K562 (cell line): Measurements from ENCODE around the gene BTF3L4. TPM values are rescaled to one million over a fixed set of nuclear protein-coding genes. Genes with fewer than 3 reads are reported as not detected.

Experiments
- ATAC-seq: fragments of 200-7000 bp; cut with Tn5 transposase; 3 replicates; pipeline ENCODE4 v1.9.1; 2020; ENCODE audit warnings: moderate library complexity
- BruUV-seq: library from RNA; stranded (reverse); fragments of 400-500 nt; replicated peaks from 2 replicates; lab custom pipeline; 2021; lab: Mats Ljungman, UMichigan
- CTCF ChIA-PET: fragments of 300-600 bp; formaldehyde crosslinking; extraction: SDS; loops from one replicate; lab custom pipeline; 2021; ENCODE audit warnings: low intra/inter-chr PET ratio; lab: Yijun Ruan, JAX
- POLR2A ChIA-PET: fragments of 300-600, 350-650 bp; sonication (Branson Sonifier 250); formaldehyde crosslinking; extraction: SDS; loops from one replicate; lab custom pipeline; 2021; ENCODE audit warnings: antibody characterized with exemption, inconsistent platforms; lab: Yijun Ruan, JAX
- DNase-seq, 4 experiments: peaks; one replicate each; pipeline versions ENCODE4 v3.0.0 to v3.0.0-alpha.2; 2011 to 2018; ENCODE audit warnings: low spot score in 3 of 4, mixed read lengths in 3 of 4; ENCODE audit errors: extremely low read depth in 1 of 4
- FAIRE-seq: peaks from 2 replicates; lab custom pipeline; 2011; peaks lifted over from hg19 to GRCh38; lab: Jason Lieb, UNC
- H2AFZ ChIP-seq: 2 replicates; pipeline ENCODE4 v1.6.0; 2011; ENCODE audit warnings: low read depth, low read length, control low read depth, inconsistent platforms
- H3K27ac ChIP-seq: fragments of 200-600 bp; 3 replicates; pipeline ENCODE4 v1.8.0; 2011; ENCODE audit warnings: low read depth, mild to moderate bottlenecking, control low read depth, inconsistent platforms, low read length, moderate library complexity, mixed read lengths; ENCODE audit errors: extremely low read depth
- H3K27me3 ChIP-seq, 2 experiments: fragments of 300-600 bp in 1 of 2; 2 replicates in 1 of 2; 3 replicates in 1 of 2; pipeline versions ENCODE4 v1.6.0 to v1.8.0; 2011; ENCODE audit warnings: inconsistent platforms in 2 of 2, low read length in 2 of 2, mild to moderate bottlenecking in 1 of 2, mixed read lengths in 1 of 2, moderate library complexity in 1 of 2; ENCODE audit not compliant: control insufficient read depth in 2 of 2, insufficient read depth in 2 of 2
- H3K36me3 ChIP-seq: fragments of 300-600 bp; 3 replicates; pipeline ENCODE4 v1.8.0; 2011; ENCODE audit warnings: mild to moderate bottlenecking, low read length, inconsistent platforms; ENCODE audit not compliant: control insufficient read depth, insufficient read depth
- H3K4me1 ChIP-seq, 2 experiments: fragments of 200-600 bp in 1 of 2; replicated peaks in 1 of 2; 2 replicates in 1 of 2; 3 replicates in 1 of 2; pipeline versions ENCODE4 v1.5.1 to v1.8.0; 2011; ENCODE audit warnings: inconsistent platforms in 2 of 2, low read length in 2 of 2, mild to moderate bottlenecking in 1 of 2, mixed read lengths in 1 of 2, moderate library complexity in 1 of 2; ENCODE audit not compliant: control insufficient read depth in 2 of 2, insufficient read depth in 2 of 2
- H3K4me2 ChIP-seq: 2 replicates; pipeline ENCODE4 v1.6.1; 2011; ENCODE audit warnings: low read length, control low read depth, inconsistent platforms, mixed read lengths; ENCODE audit not compliant: insufficient read depth
- H3K4me3 ChIP-seq: fragments of 200-600 bp; sonication (generic), shearing (Covaris generic); 2 replicates; pipeline ENCODE4 v1.5.1; 2016; ENCODE audit warnings: control low read depth, inconsistent platforms
- H3K79me2 ChIP-seq: fragments of 200-600 bp; 3 replicates; pipeline ENCODE4 v1.8.0; 2011; ENCODE audit warnings: low read length, inconsistent platforms; ENCODE audit not compliant: control insufficient read depth, insufficient read depth
- H3K9ac ChIP-seq, 2 experiments: 2 replicates each; pipeline versions ENCODE4 v1.6.0 to v1.6.1; 2011; ENCODE audit warnings: low read depth in 2 of 2, low read length in 2 of 2, control low read depth in 1 of 2, inconsistent platforms in 1 of 2, mild to moderate bottlenecking in 1 of 2, mixed read lengths in 1 of 2; ENCODE audit not compliant: insufficient read depth in 1 of 2
- H3K9me1 ChIP-seq: one replicate; pipeline ENCODE4 v1.6.0; 2011; ENCODE audit warnings: inconsistent platforms, mild to moderate bottlenecking, low read length, moderate library complexity; ENCODE audit not compliant: control insufficient read depth, insufficient read depth
- H3K9me3 ChIP-seq: replicated peaks from 2 replicates; pipeline ENCODE4 v1.5.1; 2011; ENCODE audit warnings: low read depth, low read length, inconsistent platforms; ENCODE audit not compliant: control insufficient read depth, insufficient read depth
- H4K20me1 ChIP-seq: replicated peaks from 2 replicates; pipeline ENCODE4 v1.6.1; 2011; ENCODE audit warnings: low read length, inconsistent platforms, mixed read lengths; ENCODE audit not compliant: control insufficient read depth, insufficient read depth
- ARID1B ChIP-seq: fragments of 450-650 bp; IDR thresholded peaks from 2 replicates; pipeline ENCODE4 v1.6.1; 2016; ENCODE audit warnings: antibody characterized with exemption, mild to moderate bottlenecking, inconsistent platforms
- BACH1 ChIP-seq: fragments of 200-800 bp; sonication (Bioruptor generic); IDR thresholded peaks from 2 replicates; pipeline ENCODE4 v1.6.1; 2016; ENCODE audit warnings: missing genetic modification characterization, missing compliant biosample characterization
- C11orf30 ChIP-seq: fragments of 450-650 bp; IDR thresholded peaks from 2 replicates; pipeline ENCODE4 v1.6.1; 2016; ENCODE audit warnings: low read depth, mild to moderate bottlenecking
- CAMTA2 ChIP-seq: fragments of 250-450 bp; sonication (Bioruptor Pico); conservative IDR thresholded peaks from 2 replicates; pipeline ENCODE4 v1.5.1; 2022
- CBX3 ChIP-seq, 2 experiments: IDR thresholded peaks; 1 replicate in 1 of 2; 2 replicates in 1 of 2; pipeline ENCODE4 v1.6.1; 2012; ENCODE audit warnings: inconsistent platforms in 2 of 2, low read length in 2 of 2, borderline replicate concordance in 1 of 2, control low read depth in 1 of 2
- CREB5 ChIP-seq: fragments of 250-450 bp; sonication (Bioruptor Pico); IDR thresholded peaks from 2 replicates; pipeline ENCODE4 v1.5.0; 2020; ENCODE audit warnings: mild to moderate bottlenecking
- EZH2 ChIP-seq: IDR thresholded peaks from 2 replicates; pipeline ENCODE4 v1.6.1; 2012; ENCODE audit warnings: low read depth, mild to moderate bottlenecking, inconsistent platforms, low read length, borderline replicate concordance
- HEY1 ChIP-seq: fragments of 250-450 bp; sonication (Bioruptor Pico); IDR thresholded peaks from 2 replicates; pipeline ENCODE4 v1.5.0; 2020; ENCODE audit warnings: mild to moderate bottlenecking, moderate library complexity, borderline replicate concordance
- HMBOX1 ChIP-seq: sonication (generic); IDR thresholded peaks from 2 replicates; pipeline ENCODE4 v1.6.1; 2016
- MAFF ChIP-seq: IDR thresholded peaks from 2 replicates; pipeline ENCODE4 v1.6.1; 2012; ENCODE audit warnings: low read length, improper control_type of control experiment
- NFATC3 ChIP-seq: fragments of 450-650 bp; IDR thresholded peaks from 2 replicates; pipeline ENCODE4 v1.6.1; 2017; ENCODE audit warnings: mild to moderate bottlenecking
- SMARCA4 ChIP-seq: fragments of 450-650 bp; IDR thresholded peaks from 2 replicates; pipeline ENCODE4 v1.6.1; 2016
- ZNF316 ChIP-seq: fragments of 450-650 bp; IDR thresholded peaks from 2 replicates; pipeline ENCODE4 v1.6.1; 2016
- ZNF384 ChIP-seq: IDR thresholded peaks from 2 replicates; pipeline ENCODE4 v1.6.1; 2012; ENCODE audit warnings: low read depth, low read length, improper control_type of control experiment
- ZNF511 ChIP-seq: sonication (generic); formaldehyde crosslinking; IDR thresholded peaks from 2 replicates; pipeline ENCODE4 v1.8.0; 2022; ENCODE audit warnings: mild to moderate bottlenecking, missing genetic modification reagents
- WGBS: fragments of 100-300 bp; shearing (Covaris generic); methylation state at CpG from one replicate; pipeline ENCODE4 v1.1.6; 2016; ENCODE audit warnings: low coverage, mixed read lengths; ENCODE audit not compliant: insufficient coverage; ENCODE audit errors: missing lambda C conversion rate; 5-methylcytosine and 5-hydroxymethylcytosine counted together
- in situ Hi-C: fragments of 300-500 bp; cut with MboI; formaldehyde crosslinking; loops from 4 replicates; pipeline ENCODE4 v1.15.0; 2018; ENCODE audit warnings: inconsistent platforms, mixed read lengths
- intact Hi-C: fragments of 100-400 bp; cut with micrococcal nuclease; formaldehyde crosslinking; loops from 2 replicates; pipeline ENCODE4 v1.14.2; 2022
- polyA plus RNA-seq, 8 experiments: library from polyadenylated mRNA; depleted of rRNA in 4 of 8; stranded (reverse) in 5 of 8; unstranded in 3 of 8; fragments of >200 nt; fragmentation: Nextera tagmentation in 2 of 8; fragmentation: Illumina TruSeq in 1 of 8; extraction: Ambion mirVana in 2 of 8; extraction: Trizol in 1 of 8; gene quantifications; 2 replicates each; pipeline versions ENCODE4 v1.2.1 to v1.2.3, GENCODE V29; 2011 to 2014; ENCODE audit warnings: inconsistent platforms in 1 of 8, missing spikeins in 1 of 8
- total RNA-seq, 7 experiments: library from RNA; depleted of rRNA in 6 of 7; stranded (reverse); fragments of >200 nt in 6 of 7; fragmentation: Illumina TruSeq in 2 of 7; extraction: Trizol in 2 of 7; gene quantifications; 2 replicates each; pipeline versions ENCODE4 v1.2.1 to v1.2.3, GENCODE V29; 2011 to 2021; ENCODE audit warnings: low replicate concordance in 1 of 7
- TF ChIP-seq, protein P1 (sequence below): fragments of 450-650 bp; IDR thresholded peaks from 2 replicates; pipeline ENCODE4 v1.6.1; 2016

BTF3L4 gene
- total and polyA plus RNA-seq, 9 of the 15 experiments (the other 6 are each of a cell fraction or from before 2014, with no cell fraction given) = 40.1 to 106 (median 88.8) TPM

DNA sequence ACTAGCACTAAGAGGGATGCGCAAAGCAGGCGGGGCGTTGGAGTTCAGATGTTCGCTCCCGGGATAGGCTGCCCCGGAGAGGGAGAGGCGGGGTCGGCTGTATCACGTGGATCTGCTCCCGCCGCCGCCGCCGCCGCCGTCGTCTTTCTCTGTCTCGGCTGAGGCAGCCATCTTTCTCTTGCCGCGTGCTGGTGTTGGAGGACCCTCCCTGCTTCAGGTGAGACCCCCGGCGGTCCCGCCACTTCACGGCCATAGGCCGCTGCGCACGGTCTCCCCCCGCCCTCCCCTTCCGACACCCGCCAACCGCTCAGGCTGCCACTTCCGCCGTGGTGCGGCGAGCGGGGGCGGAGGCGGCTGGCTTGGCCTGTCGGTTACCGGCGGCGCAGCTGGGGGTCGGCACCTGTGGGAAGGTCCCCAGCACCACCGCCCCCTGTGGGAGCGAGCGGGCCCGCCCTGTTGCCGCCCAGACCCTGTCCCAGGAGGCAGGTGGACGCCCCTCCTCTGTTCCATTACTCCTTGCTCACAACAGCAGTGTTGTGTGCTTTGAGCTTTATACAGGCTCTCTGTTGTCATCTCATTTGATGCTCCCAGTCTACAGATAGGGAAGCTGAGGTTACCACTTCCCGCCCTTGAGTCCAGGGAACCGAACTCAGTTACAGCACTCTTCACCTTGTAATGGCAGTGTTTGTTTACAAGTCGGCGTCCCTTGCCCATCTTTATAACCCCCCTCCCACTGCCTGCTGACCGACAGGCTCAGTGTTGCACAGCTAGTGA is at the start of gene BTF3L4 (continued):
- TF ChIP-seq CAMTA2 (no peak), CBX3 (IDR thresholded peaks at IDR 0.05; ENCODE audit: borderline replicate concordance in 1 of 2, low read length in 2 of 2) (peak in 1 of 2 experiments; percentile 14; a peak in 1 of 3 replicates), EZH2 (no peak), NFATC3 (no peak)
- TF ChIP-seq, all 486 proteins: peak for 151

DNA sequence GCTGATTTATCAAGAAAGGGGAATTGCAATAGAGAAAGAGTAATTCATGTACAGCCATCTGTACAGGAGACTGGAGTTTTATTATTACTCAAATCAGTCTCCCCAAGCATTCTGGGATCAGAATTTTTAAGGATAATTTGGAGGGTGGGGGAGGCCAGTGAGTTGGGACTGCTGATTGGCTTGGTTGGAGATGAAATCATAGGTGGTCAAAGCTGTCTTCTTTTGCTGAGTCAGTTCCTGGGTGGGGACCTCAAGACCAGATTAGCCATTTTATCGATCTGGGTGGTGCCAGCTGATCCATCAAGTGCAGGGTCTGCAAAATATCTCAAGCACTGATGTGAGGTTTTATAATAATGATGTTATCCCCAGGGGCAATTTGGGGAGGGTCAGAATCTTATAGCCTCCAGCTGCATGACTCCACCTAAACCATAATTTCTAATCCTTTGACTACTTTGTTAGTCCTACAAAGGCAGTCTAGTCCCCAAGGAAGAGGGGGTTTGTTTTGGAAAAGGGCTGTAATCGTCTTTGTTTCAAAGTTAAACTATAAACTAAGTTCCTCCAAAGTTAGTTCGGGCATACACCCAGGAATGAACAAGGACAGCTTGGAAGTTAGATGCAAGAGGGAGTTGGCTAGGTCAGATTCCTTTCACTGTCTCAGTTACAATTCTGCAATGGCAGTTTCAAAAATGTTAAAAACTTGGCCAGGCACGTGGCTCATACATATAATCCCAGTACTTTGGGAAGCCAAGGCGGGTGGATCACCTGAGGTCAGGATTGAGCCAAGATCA is 48.7 kb upstream of the BTF3L4 start:
- no peaks in the 10 kb centered on the region for H3K79me2 ChIP-seq
- no peaks in the 10 kb centered on the region for H3K27me3 ChIP-seq
- FAIRE-seq = no peak
- intact Hi-C loops = loop anchor here (10.0 kb wide), 2 partner anchors 183 to 213 kb away; no protein-coding TSS in a partner anchor
- no peaks in the 10 kb centered on the region for H3K9me1 ChIP-seq
- ChIA-PET CTCF (no interaction called here), POLR2A (interaction anchor here (1.0 kb wide), 1 partner anchor 14 kb away, joined by 3 read pairs; no protein-coding TSS in a partner anchor)
- H3K4me1 ChIP-seq = peaks cover 0 to 12% of the 10 kb centered on the region in 2 experiments; a peak in 4 of 5 replicates
- no peak overlapping the region for H3K9ac ChIP-seq
- H3K9me3 ChIP-seq = no peaks in the 10 kb centered on the region
- no peaks in the 10 kb centered on the region for H3K36me3 ChIP-seq
- peak in 1 of 4 experiments; percentile 41 for DNase-seq
- H3K4me3 ChIP-seq = no peak overlapping the region
- H3K4me2 ChIP-seq = peak overlapping the region; percentile 9; the same call in 1 of the 2 replicates
- no peaks in the 10 kb centered on the region for H4K20me1 ChIP-seq
- in situ Hi-C loops = no loop called here
- 29% methylated on average over 5 of the region's 5 CpGs for WGBS
- no peak overlapping the region; the same call in 2 of the 3 replicates for H3K27ac ChIP-seq
- ATAC-seq = peak; percentile 59
- no TSS peak for BruUV-seq
- peak overlapping the region; percentile 64 for H2AFZ ChIP-seq
- TF ChIP-seq, protein P1, sequence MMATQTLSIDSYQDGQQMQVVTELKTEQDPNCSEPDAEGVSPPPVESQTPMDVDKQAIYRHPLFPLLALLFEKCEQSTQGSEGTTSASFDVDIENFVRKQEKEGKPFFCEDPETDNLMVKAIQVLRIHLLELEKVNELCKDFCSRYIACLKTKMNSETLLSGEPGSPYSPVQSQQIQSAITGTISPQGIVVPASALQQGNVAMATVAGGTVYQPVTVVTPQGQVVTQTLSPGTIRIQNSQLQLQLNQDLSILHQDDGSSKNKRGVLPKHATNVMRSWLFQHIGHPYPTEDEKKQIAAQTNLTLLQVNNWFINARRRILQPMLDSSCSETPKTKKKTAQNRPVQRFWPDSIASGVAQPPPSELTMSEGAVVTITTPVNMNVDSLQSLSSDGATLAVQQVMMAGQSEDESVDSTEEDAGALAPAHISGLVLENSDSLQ = peak; percentile 17; the same call in 1 of the 2 replicates
- TF ChIP-seq ARID1B (peak; percentile 53), CREB5 (no peak), ZNF511 (no peak), HMBOX1 (peak; percentile 62; the same call in 1 of the 2 replicates), ZNF384 (no peak), MAFF (peak; percentile 84; the same call in 1 of the 2 replicates), SMARCA4 (0 out of 2 replicates have a peak, but pooled peaks have one; percentile 45), HEY1 (no peak), BACH1 (tag) (no peak), ZNF316 (peak; percentile 97), C11orf30 (peak; percentile 95)
